Measurements from ENCODE around the gene MZB1.

The MZB1 gene, protein sequence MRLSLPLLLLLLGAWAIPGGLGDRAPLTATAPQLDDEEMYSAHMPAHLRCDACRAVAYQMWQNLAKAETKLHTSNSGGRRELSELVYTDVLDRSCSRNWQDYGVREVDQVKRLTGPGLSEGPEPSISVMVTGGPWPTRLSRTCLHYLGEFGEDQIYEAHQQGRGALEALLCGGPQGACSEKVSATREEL

DNA sequence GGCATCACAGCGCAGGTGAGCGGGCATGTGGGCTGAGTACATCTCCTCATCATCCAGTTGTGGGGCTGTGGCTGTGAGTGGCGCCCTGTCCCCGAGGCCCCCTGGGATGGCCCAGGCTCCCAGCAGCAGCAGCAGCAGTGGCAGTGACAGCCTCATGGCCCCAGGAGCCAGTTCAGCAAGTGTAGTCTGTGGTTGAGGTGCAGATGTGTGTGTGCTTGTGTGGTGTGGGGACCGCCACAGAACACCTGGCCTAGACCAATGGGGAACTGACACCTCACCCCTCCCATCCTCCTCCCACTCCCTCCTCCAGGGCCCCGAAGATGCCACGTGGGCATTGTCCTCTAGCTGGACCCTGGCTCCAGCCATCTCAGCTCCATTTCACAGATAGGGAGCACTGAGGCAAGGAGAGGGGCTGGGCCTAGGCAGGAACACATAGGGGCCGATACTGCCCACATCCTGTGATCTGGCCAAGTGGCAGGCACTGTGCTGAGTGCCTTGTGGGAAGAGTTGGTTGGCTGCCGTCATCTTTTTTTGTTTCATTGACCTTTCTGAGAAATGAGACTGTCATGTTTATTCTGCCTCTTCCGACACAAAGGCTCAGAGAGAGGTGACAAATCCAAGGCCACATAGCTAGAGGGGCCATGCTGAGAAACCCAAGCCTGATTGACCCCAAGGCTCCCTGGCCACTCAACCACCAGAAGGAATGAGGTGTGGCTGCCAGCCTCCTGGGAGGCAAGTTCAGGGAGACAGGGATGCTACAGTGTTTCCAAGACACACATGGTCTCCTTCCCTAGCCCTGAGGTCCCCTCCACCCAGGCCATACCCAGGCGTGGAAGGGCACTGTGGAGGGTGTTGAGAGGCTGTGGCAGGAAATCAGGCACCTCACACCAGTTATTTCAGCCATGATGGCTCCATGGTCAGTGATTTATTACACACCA is at the start of gene MZB1:
Gene MZB1, minus strand, starts transcription at position 213 of the 938 bp plus-strand sequence. Its CDS starts 57 bp downstream, at position 156.
- Histone ChIP-seq H3K9ac (ENCODE audit: low read depth in 1 of 2, low read length in 2 of 2) (peak within 1 kb of the TSS; percentile 51 to 63), H3K27ac (ENCODE audit: low read depth, low read length) (peak within 1 kb of the TSS; percentile 39), H3K4me1 (ENCODE audit: control insufficient read depth in 1 of 2, insufficient read depth in 2 of 2, low read length in 2 of 2) (peaks cover 41 to 66% of the 10 kb centered on the region in 2 donors)

DNA sequence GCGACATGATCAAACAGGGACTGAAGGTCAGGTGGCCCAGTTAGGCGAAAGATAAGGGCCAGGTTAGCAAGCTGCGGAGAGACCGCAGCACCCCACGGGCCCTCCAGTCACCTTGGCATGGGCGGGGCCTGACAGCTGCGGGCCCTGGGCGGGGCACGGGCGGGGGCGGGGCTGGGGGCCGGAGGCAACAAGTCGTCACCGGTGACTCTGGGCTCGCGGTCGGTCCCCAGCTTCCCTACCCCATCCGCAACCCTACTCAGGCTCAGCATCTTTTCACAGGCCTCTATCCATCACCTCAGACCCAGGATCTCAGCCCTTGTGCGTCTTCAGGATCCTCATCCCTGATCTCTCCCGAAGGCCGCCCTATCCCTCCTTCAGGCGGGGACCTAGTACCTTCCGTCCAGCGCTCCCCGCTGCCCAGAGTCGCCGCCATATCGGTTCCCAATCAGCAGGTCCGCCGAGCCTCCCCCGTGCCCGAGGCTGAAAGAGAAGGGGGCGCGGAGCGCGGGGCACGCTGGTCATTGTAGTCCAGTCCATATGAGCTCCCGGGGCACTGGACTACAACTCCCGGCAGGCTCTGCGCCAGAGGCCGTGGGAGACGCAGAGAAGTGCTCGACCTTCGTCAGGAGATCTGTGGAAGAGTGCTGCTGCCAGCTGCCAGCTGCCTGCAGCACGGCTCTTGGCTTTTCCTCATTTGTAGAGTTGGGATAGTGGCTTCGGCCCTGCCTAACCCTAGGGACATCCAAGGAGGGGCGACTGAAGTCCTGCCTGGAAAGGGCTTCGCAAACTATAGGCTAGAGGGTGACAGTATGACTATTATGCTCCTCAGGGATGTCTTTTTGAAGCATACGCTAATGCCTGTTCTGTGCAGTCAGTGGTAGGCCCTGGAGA is 49.5 kb upstream of the MZB1 start, which contains the start of gene DNAJC18:
Gene DNAJC18, minus strand, starts transcription at position 513 of the 891 bp plus-strand sequence. Its CDS starts 80 bp downstream, at position 433.
- no peaks in the 10 kb centered on the region for H3K27me3 ChIP-seq (ENCODE audit: control insufficient read depth in 1 of 2, insufficient read depth in 2 of 2, low read length in 2 of 2)
- H3K27ac ChIP-seq (ENCODE audit: low read depth, low read length) = peak within 1 kb of the TSS; percentile 97

More for the DNA sequence above, at the start of gene MZB1:
- H3K4me3 ChIP-seq (ENCODE audit: low read depth in 1 of 2, low read length in 2 of 2) = peak within 1 kb of the TSS; percentile 68 to 70
- H3K36me3 ChIP-seq (ENCODE audit: control insufficient read depth in 1 of 2, insufficient read depth in 2 of 2, low read length in 2 of 2) = no peaks in the 10 kb centered on the region
- H3K27me3 ChIP-seq (ENCODE audit: control insufficient read depth in 1 of 2, insufficient read depth in 2 of 2, low read length in 2 of 2) = peaks cover 0 to 10% of the 10 kb centered on the region in 2 donors
- no peaks in the 10 kb centered on the region for H3K9me3 ChIP-seq (ENCODE audit: control insufficient read depth in 1 of 2, low read length in 2 of 2)

DNA sequence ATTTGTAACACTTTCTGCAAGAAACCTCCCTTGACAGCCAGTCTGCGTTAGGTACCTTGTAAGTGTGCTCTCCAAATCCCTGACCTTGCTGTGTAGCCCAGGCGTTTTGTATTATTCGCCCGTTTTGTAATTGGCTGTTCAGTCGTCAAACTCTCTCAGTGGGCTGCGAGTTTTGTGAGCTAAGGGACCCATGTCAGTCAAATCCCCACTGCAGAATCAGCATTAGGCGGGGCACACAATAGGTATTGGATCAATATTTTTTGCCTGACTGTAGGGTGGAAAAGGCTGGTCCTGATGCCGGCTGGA is 48.9 kb upstream of the MZB1 start:
- peaks cover 12 to 16% of the 10 kb centered on the region in 2 donors for H3K4me1 ChIP-seq (ENCODE audit: control insufficient read depth in 1 of 2, insufficient read depth in 2 of 2, low read length in 2 of 2)
- H3K9ac ChIP-seq (ENCODE audit: low read depth in 1 of 2, low read length in 2 of 2) = peak overlapping the region in 1 of 2 donors; percentile 88
- no peaks in the 10 kb centered on the region for H3K27me3 ChIP-seq (ENCODE audit: control insufficient read depth in 1 of 2, insufficient read depth in 2 of 2, low read length in 2 of 2)
- no peaks in the 10 kb centered on the region for H3K36me3 ChIP-seq (ENCODE audit: control insufficient read depth in 1 of 2, insufficient read depth in 2 of 2, low read length in 2 of 2)
- H3K9me3 ChIP-seq (ENCODE audit: control insufficient read depth in 1 of 2, low read length in 2 of 2) = no peaks in the 10 kb centered on the region
- peak overlapping the region; percentile 83 to 93 for H3K4me3 ChIP-seq (ENCODE audit: low read depth in 1 of 2, low read length in 2 of 2)
- no peak overlapping the region for H3K27ac ChIP-seq (ENCODE audit: low read depth, low read length)

More for the DNA sequence above, 49.5 kb upstream of the MZB1 start, which contains the start of gene DNAJC18:
- Histone ChIP-seq H3K9ac (ENCODE audit: low read depth in 1 of 2, low read length in 2 of 2) (peak within 1 kb of the TSS; percentile 88), H3K36me3 (ENCODE audit: control insufficient read depth in 1 of 2, insufficient read depth in 2 of 2, low read length in 2 of 2) (no peaks in the 10 kb centered on the region), H3K4me3 (ENCODE audit: low read depth in 1 of 2, low read length in 2 of 2) (peak within 1 kb of the TSS; percentile 83 to 93), H3K4me1 (ENCODE audit: control insufficient read depth in 1 of 2, insufficient read depth in 2 of 2, low read length in 2 of 2) (peaks cover 12 to 16% of the 10 kb centered on the region in 2 donors), H3K9me3 (ENCODE audit: control insufficient read depth in 1 of 2, low read length in 2 of 2) (no peaks in the 10 kb centered on the region)

DNA sequence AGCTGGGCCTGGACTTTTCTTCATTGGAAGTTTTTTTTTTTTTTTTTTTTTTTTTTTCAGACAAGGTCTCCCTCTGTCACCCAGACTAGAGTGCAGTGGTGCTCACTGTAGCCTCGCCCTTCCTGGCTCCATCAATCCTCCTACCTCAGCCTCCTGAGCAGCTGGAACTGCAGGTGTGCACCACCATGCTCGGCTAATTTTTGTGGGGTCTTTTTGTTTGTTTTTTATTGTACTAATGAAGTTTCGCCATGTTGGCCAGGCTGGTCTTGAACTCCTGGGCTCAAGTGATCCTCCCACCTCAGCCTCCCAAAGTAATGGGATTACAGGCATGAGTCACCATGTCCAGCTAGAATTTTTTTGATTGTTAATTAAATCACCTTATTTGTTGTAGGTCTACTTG is 46.0 kb upstream of the MZB1 start:
- H3K4me1 ChIP-seq (ENCODE audit: control insufficient read depth in 1 of 2, insufficient read depth in 2 of 2, low read length in 2 of 2) = peaks cover 12 to 16% of the 10 kb centered on the region in 2 donors
- no peak overlapping the region for H3K4me3 ChIP-seq (ENCODE audit: low read depth in 1 of 2, low read length in 2 of 2)
- no peaks in the 10 kb centered on the region for H3K27me3 ChIP-seq (ENCODE audit: control insufficient read depth in 1 of 2, insufficient read depth in 2 of 2, low read length in 2 of 2)
- no peak overlapping the region for H3K27ac ChIP-seq (ENCODE audit: low read depth, low read length)
- no peaks in the 10 kb centered on the region for H3K36me3 ChIP-seq (ENCODE audit: control insufficient read depth in 1 of 2, insufficient read depth in 2 of 2, low read length in 2 of 2)
- H3K9me3 ChIP-seq (ENCODE audit: control insufficient read depth in 1 of 2, low read length in 2 of 2) = no peaks in the 10 kb centered on the region
- H3K9ac ChIP-seq (ENCODE audit: low read depth in 1 of 2, low read length in 2 of 2) = no peak overlapping the region

DNA sequence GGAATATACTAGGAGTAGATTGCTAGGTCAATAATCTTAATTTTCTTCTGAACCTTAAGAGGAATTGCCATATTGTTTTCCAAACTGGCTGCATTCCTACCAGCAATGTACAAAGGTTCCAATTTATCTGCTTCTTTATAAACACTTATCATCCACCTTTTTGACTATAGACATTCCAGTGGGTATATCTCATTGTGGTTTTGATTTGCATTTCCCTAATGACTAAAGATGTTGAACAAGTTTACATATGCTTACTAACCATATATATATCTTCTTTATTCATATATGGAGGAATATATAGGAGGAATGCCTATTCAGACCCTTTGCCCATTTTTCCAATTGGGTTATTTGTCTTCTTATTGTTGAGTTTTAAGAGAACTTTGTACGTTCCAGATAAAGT is 42.0 kb upstream of the MZB1 start:
- no peaks in the 10 kb centered on the region for H3K36me3 ChIP-seq (ENCODE audit: control insufficient read depth in 1 of 2, insufficient read depth in 2 of 2, low read length in 2 of 2)

DNA sequence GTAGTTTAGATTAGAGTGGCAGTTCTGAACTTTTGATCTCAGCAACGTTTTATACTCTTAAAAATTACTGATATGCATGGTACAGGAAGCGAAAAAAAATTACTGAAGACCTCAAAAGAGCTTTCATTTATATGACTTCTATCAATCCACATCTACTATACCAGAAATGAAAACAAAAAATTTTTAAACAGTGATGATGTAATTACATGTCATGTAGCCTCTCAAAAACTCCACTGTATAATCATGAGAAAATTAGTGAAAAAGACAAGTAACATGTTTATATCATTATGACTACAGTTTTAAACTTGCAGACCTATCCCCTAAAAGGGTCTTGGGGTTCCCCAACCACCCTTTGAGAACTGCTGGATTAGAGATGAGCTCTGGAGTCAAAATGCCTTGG is 40.3 kb upstream of the MZB1 start:
- Histone ChIP-seq H3K9ac (ENCODE audit: low read depth in 1 of 2, low read length in 2 of 2) (no peak overlapping the region), H3K36me3 (ENCODE audit: control insufficient read depth in 1 of 2, insufficient read depth in 2 of 2, low read length in 2 of 2) (no peaks in the 10 kb centered on the region), H3K4me1 (ENCODE audit: control insufficient read depth in 1 of 2, insufficient read depth in 2 of 2, low read length in 2 of 2) (no peaks in the 10 kb centered on the region), H3K27ac (ENCODE audit: low read depth, low read length) (no peak overlapping the region), H3K27me3 (ENCODE audit: control insufficient read depth in 1 of 2, insufficient read depth in 2 of 2, low read length in 2 of 2) (no peaks in the 10 kb centered on the region), H3K4me3 (ENCODE audit: low read depth in 1 of 2, low read length in 2 of 2) (no peak overlapping the region), H3K9me3 (ENCODE audit: control insufficient read depth in 1 of 2, low read length in 2 of 2) (no peaks in the 10 kb centered on the region)

More for the DNA sequence above, 42.0 kb upstream of the MZB1 start:
- Histone ChIP-seq H3K9ac (ENCODE audit: low read depth in 1 of 2, low read length in 2 of 2) (no peak overlapping the region), H3K27ac (ENCODE audit: low read depth, low read length) (no peak overlapping the region), H3K27me3 (ENCODE audit: control insufficient read depth in 1 of 2, insufficient read depth in 2 of 2, low read length in 2 of 2) (no peaks in the 10 kb centered on the region), H3K4me1 (ENCODE audit: control insufficient read depth in 1 of 2, insufficient read depth in 2 of 2, low read length in 2 of 2) (no peaks in the 10 kb centered on the region), H3K9me3 (ENCODE audit: control insufficient read depth in 1 of 2, low read length in 2 of 2) (no peaks in the 10 kb centered on the region), H3K4me3 (ENCODE audit: low read depth in 1 of 2, low read length in 2 of 2) (no peak overlapping the region)

DNA sequence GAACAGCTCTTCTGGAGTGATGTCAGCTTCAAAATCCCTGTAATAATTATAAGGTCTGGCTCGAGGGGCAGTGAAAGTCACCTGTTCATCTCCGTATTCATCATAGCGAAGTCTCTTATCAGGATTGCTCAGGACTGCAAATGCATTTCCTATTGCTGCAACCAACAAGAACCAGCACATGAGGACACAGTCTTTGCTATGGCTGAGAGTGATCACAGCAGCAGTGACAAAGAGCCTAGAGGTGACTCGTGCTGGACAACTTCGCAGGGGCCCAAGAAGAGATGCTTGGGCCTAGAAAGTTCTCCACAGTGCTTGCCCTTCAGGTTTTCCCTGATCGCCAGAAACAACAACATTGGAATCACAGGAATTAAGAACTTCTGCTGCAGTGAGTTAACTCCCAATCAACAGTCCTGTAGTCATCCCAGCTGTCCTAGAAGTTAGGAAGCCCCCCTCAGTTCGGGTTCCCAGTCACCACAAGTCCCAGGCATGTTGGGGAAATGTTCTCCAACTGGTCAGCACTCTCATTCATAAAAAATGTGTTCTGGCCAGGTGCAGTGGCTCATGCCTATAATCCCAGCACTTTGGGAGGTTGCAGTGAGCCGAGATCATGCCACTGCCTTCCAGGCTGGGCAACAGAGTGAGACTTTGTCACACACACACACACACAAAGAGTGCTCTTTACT is 36.6 kb upstream of the MZB1 start:
- Histone ChIP-seq H3K4me3 (ENCODE audit: low read depth in 1 of 2, low read length in 2 of 2) (no peak overlapping the region), H3K4me1 (ENCODE audit: control insufficient read depth in 1 of 2, insufficient read depth in 2 of 2, low read length in 2 of 2) (no peaks in the 10 kb centered on the region), H3K9ac (ENCODE audit: low read depth in 1 of 2, low read length in 2 of 2) (no peak overlapping the region), H3K36me3 (ENCODE audit: control insufficient read depth in 1 of 2, insufficient read depth in 2 of 2, low read length in 2 of 2) (peaks cover 0 to 4% of the 10 kb centered on the region in 2 donors), H3K27ac (ENCODE audit: low read depth, low read length) (no peak overlapping the region), H3K9me3 (ENCODE audit: control insufficient read depth in 1 of 2, low read length in 2 of 2) (no peaks in the 10 kb centered on the region), H3K27me3 (ENCODE audit: control insufficient read depth in 1 of 2, insufficient read depth in 2 of 2, low read length in 2 of 2) (no peaks in the 10 kb centered on the region)

DNA sequence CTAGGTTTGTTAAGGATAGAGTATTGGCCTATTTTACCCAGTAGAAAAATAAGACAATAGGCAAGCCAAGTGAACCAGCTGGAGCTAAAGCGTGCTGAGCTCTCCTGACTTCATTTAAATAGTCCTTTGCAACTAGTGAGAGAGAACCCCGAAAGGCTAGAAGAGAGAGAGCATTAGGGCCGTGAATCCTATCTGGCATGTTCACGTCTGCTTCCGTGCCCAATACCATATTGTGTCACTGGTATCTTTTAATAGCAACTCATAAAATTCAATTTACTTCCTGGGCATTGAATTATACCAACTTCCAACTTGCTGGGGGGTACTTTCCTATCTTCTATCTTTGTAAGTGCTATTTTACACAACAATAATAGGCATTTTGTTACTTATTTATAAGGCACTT is 35.8 kb upstream of the MZB1 start:
- peaks cover 0 to 4% of the 10 kb centered on the region in 2 donors for H3K36me3 ChIP-seq (ENCODE audit: control insufficient read depth in 1 of 2, insufficient read depth in 2 of 2, low read length in 2 of 2)
- H3K9me3 ChIP-seq (ENCODE audit: control insufficient read depth in 1 of 2, low read length in 2 of 2) = no peaks in the 10 kb centered on the region
- H3K27ac ChIP-seq (ENCODE audit: low read depth, low read length) = no peak overlapping the region
- no peaks in the 10 kb centered on the region for H3K4me1 ChIP-seq (ENCODE audit: control insufficient read depth in 1 of 2, insufficient read depth in 2 of 2, low read length in 2 of 2)
- H3K9ac ChIP-seq (ENCODE audit: low read depth in 1 of 2, low read length in 2 of 2) = no peak overlapping the region
- no peak overlapping the region for H3K4me3 ChIP-seq (ENCODE audit: low read depth in 1 of 2, low read length in 2 of 2)
- H3K27me3 ChIP-seq (ENCODE audit: control insufficient read depth in 1 of 2, insufficient read depth in 2 of 2, low read length in 2 of 2) = no peaks in the 10 kb centered on the region

DNA sequence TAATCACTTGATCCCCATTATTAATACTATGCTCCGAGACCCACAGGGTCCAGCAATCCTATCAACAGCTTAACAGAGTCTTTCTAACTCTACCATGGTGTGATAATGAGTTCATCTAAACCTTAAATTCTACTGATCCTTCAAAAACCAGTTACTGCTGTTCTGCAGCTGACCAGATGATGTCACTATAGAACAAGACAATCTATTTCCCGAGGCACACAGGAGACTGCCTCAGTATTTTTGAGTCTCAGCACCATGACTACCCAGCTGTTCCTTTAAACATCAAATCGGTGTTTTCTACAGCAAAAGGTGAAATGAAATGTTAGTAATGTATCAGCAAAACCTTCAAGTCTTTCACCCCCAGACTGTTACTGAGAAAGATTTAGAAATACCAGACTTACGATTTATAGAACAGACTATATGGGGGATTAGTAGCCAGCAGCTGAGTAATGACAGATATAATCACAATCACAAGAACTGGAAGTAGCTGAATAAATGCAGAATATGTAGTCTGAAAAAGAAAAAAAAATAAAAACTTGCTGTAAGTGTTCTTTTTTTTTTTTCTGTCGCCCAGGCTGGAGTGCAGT is 32.7 kb upstream of the MZB1 start:
- Histone ChIP-seq H3K27ac (ENCODE audit: low read depth, low read length) (no peak overlapping the region), H3K4me1 (ENCODE audit: control insufficient read depth in 1 of 2, insufficient read depth in 2 of 2, low read length in 2 of 2) (peaks cover 20 to 23% of the 10 kb centered on the region in 2 donors), H3K9ac (ENCODE audit: low read depth in 1 of 2, low read length in 2 of 2) (no peak overlapping the region), H3K36me3 (ENCODE audit: control insufficient read depth in 1 of 2, insufficient read depth in 2 of 2, low read length in 2 of 2) (peaks cover 0 to 4% of the 10 kb centered on the region in 2 donors), H3K9me3 (ENCODE audit: control insufficient read depth in 1 of 2, low read length in 2 of 2) (no peaks in the 10 kb centered on the region), H3K4me3 (ENCODE audit: low read depth in 1 of 2, low read length in 2 of 2) (no peak overlapping the region), H3K27me3 (ENCODE audit: control insufficient read depth in 1 of 2, insufficient read depth in 2 of 2, low read length in 2 of 2) (no peaks in the 10 kb centered on the region)

Measured in duodenal mucosa (tissue), 2 donors.